ENCODE results near the gene TMEM184A.

- TF ChIP-seq POLR2A (IDR thresholded peaks at IDR 0.05) (no peak), CTCF (IDR thresholded peaks at IDR 0.05) (no peak), EP300 (IDR thresholded peaks at IDR 0.05) (no peak)
These were observed 46.4 kb upstream of the TMEM184A start for GRCh38 chr7:1602386-1602785.
